ENCODE measurements around the gene SIGMAR1.

DNA sequence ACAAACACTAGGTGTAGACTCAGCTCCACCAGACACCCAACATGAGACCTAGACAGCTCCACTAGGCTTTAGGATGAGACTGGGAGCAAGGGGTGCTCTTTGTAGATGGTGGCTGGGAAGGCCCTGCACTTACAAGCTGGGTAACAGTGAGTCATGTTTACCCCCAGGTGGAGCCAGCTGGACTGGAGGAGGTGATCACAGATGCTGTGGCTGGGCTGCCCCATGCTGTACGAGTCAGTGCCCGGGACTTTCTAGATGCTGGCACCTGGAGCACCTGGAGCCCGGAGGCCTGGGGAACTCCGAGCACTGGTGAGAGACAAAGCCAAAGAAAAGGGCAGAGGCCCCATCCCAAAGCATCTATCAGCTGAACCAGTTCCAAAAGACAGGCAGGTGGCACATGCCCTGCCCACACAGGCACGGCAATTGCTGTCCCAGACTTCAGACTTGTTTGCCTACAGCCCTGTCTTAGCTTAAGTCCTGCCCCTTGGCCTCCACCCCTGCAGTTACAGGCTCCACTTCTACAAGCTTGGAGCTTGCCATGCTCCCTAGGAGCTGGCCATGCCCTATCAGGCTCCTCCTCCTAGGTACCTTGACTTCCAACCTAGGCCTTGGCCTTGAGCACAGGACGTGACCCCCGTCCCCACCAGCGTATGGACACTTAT, 22.1 kb upstream of the SIGMAR1 start:
- TF ChIP-seq, protein P1, sequence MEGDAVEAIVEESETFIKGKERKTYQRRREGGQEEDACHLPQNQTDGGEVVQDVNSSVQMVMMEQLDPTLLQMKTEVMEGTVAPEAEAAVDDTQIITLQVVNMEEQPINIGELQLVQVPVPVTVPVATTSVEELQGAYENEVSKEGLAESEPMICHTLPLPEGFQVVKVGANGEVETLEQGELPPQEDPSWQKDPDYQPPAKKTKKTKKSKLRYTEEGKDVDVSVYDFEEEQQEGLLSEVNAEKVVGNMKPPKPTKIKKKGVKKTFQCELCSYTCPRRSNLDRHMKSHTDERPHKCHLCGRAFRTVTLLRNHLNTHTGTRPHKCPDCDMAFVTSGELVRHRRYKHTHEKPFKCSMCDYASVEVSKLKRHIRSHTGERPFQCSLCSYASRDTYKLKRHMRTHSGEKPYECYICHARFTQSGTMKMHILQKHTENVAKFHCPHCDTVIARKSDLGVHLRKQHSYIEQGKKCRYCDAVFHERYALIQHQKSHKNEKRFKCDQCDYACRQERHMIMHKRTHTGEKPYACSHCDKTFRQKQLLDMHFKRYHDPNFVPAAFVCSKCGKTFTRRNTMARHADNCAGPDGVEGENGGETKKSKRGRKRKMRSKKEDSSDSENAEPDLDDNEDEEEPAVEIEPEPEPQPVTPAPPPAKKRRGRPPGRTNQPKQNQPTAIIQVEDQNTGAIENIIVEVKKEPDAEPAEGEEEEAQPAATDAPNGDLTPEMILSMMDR (IDR thresholded peaks at IDR 0.05 in 4 of 5, conservative IDR thresholded peaks at IDR 0.05 in 1 of 5) = no peak
- TF ChIP-seq POLR2A (IDR thresholded peaks at IDR 0.05) = no peak

All from gastrocnemius medialis (tissue), 4 donors.